RWPE2 (cell line): ENCODE measurements around the gene IL10RB.
A peak's percentile ranks its signal among the peaks of the same experiment; 100 is the strongest.

Experiments used
- ATAC-seq: fragments of 200-7000 bp; cut with Tn5 transposase; 3 replicates; pipeline ENCODE4 v1.9.1; 2021; ENCODE audit warnings: low read depth
- DNase-seq: peaks from one replicate; pipeline ENCODE4 v3.0.0-alpha.2; 2020; ENCODE audit warnings: low spot score
- H3K27ac ChIP-seq: fragments of 450-650 bp; 2 replicates; pipeline ENCODE4 v1.5.1; 2017; ENCODE audit warnings: mild to moderate bottlenecking; ENCODE audit not compliant: poor library complexity, severe bottlenecking
- H3K27me3 ChIP-seq: fragments of 250-450 bp; sonication (Bioruptor Pico); 2 replicates; pipeline ENCODE4 v1.5.1; 2021; ENCODE audit warnings: mild to moderate bottlenecking, moderate library complexity; ENCODE audit not compliant: insufficient read depth, poor library complexity, severe bottlenecking
- H3K36me3 ChIP-seq: fragments of 250-450 bp; sonication (Bioruptor Pico); 2 replicates; pipeline ENCODE4 v1.5.1; 2020; ENCODE audit warnings: low read depth, mild to moderate bottlenecking, moderate library complexity
- H3K4me1 ChIP-seq: fragments of 250-450 bp; sonication (Bioruptor Pico); 2 replicates; pipeline ENCODE4 v1.5.1; 2021; ENCODE audit warnings: mild to moderate bottlenecking, moderate library complexity; ENCODE audit not compliant: insufficient read depth, poor library complexity, severe bottlenecking
- H3K4me3 ChIP-seq: fragments of 250-450 bp; sonication (Bioruptor Pico); 2 replicates; pipeline ENCODE4 v1.5.1; 2021; ENCODE audit warnings: mild to moderate bottlenecking, moderate library complexity; ENCODE audit not compliant: severe bottlenecking
- H3K9me3 ChIP-seq: fragments of 250-450 bp; sonication (Bioruptor Pico); 2 replicates; pipeline ENCODE4 v1.5.1; 2021; ENCODE audit warnings: mild to moderate bottlenecking, moderate library complexity; ENCODE audit not compliant: severe bottlenecking
- CTCF ChIP-seq: fragments of 450-650 bp; IDR thresholded peaks from one replicate; pipeline ENCODE4 v1.5.1; 2017; ENCODE audit warnings: mild to moderate bottlenecking, moderate library complexity; ENCODE audit not compliant: poor library complexity, severe bottlenecking

Gene IL10RB

GRCh38 chr21:33293136-33293535 is 27.0 kb downstream of the IL10RB start:
- no peak overlapping the region for H3K27ac ChIP-seq
- H3K9me3 ChIP-seq = no peaks in the 10 kb centered on the region
- ATAC-seq (no peak), DNase-seq (no peak)
- no peaks in the 10 kb centered on the region for H3K4me1 ChIP-seq
- TF ChIP-seq CTCF = no peak
- no peak overlapping the region for H3K4me3 ChIP-seq
- no peaks in the 10 kb centered on the region for H3K27me3 ChIP-seq
- H3K36me3 ChIP-seq = no peaks in the 10 kb centered on the region

- no peak for DNase-seq
These were observed 27.6 kb downstream of the IL10RB start for GRCh38 chr21:33293811-33294216.

GRCh38 chr21:33296156-33296555 is 30.0 kb downstream of the IL10RB start:
- peaks cover 14% of the 10 kb centered on the region for H3K4me1 ChIP-seq
- no peak for ATAC-seq
- H3K27ac ChIP-seq = no peak overlapping the region
- H3K36me3 ChIP-seq = no peaks in the 10 kb centered on the region
- H3K9me3 ChIP-seq = no peaks in the 10 kb centered on the region
- no peak for DNase-seq
- H3K27me3 ChIP-seq = no peaks in the 10 kb centered on the region
- TF ChIP-seq CTCF = no peak
- H3K4me3 ChIP-seq = no peak overlapping the region

More at GRCh38 chr21:33293811-33294216, 27.6 kb downstream of the IL10RB start:
- ATAC-seq = no peak; the same call in 2 of the 3 replicates
- Histone ChIP-seq H3K9me3 (no peaks in the 10 kb centered on the region), H3K36me3 (no peaks in the 10 kb centered on the region), H3K27me3 (no peaks in the 10 kb centered on the region), H3K4me1 (peaks cover 2% of the 10 kb centered on the region), H3K27ac (no peak overlapping the region), H3K4me3 (no peak overlapping the region)
- TF ChIP-seq CTCF = no peak

GRCh38 chr21:33299181-33299752 is 33.1 kb downstream of the IL10RB start:
- Histone ChIP-seq H3K4me3 (no peak overlapping the region), H3K4me1 (peaks cover 14% of the 10 kb centered on the region), H3K27me3 (no peaks in the 10 kb centered on the region), H3K36me3 (no peaks in the 10 kb centered on the region), H3K27ac (peak overlapping the region; percentile 60), H3K9me3 (no peaks in the 10 kb centered on the region)
- ATAC-seq = peak; percentile 86
- DNase-seq = no peak
- TF ChIP-seq CTCF = no peak

GRCh38 chr21:33300701-33301631 is 34.8 kb downstream of the IL10RB start:
- H3K27ac ChIP-seq = no peak overlapping the region
- H3K4me3 ChIP-seq = no peak overlapping the region
- H3K4me1 ChIP-seq = peaks cover 14% of the 10 kb centered on the region

More at GRCh38 chr21:33300701-33301631, 34.8 kb downstream of the IL10RB start:
- no peak for TF ChIP-seq CTCF
- Histone ChIP-seq H3K36me3 (no peaks in the 10 kb centered on the region), H3K27me3 (no peaks in the 10 kb centered on the region), H3K9me3 (no peaks in the 10 kb centered on the region)
- DNase-seq (no peak), ATAC-seq (no peak)
